SK-N-MC (cell line): ENCODE measurements around the gene C1orf74.

Experiments used
- EZH2 ChIP-seq: fragments of 200-600 bp; sonication (generic); IDR thresholded peaks from one replicate; pipeline ENCODE4 v1.6.1; 2017; ENCODE audit warnings: antibody characterized with exemption
- POLR2AphosphoS5 ChIP-seq: IDR thresholded peaks from 2 replicates; pipeline ENCODE4 v1.6.1; 2012; ENCODE audit warnings: mild to moderate bottlenecking, low read depth, low read length, borderline replicate concordance

DNA sequence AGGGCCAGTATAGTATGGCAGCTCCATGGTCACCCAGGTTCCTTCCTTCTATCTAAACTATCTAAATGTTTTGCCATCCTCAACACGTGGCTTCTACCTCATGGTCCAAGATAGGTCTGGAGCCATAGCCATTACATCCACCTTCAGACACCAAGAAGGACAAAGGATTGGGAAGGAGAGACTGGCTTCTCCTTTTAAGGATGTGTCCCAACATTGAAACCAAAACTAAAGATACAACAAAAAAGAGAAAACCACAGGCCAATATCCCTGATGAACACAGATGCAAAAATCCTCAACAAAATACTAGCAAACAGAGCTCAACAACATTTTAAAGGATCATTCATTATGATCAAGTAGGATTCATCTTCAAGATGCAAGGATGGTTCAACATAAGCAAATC is 54.9 kb downstream of the C1orf74 start:
- TF ChIP-seq POLR2AphosphoS5 = no peak
- TF ChIP-seq EZH2 = no peak
